Caki2 (cell line): ENCODE results near the gene SULF2. TPM values are rescaled to one million over a fixed set of nuclear protein-coding genes. Genes with fewer than 3 reads are reported as not detected.
A peak's percentile ranks its signal among the peaks of the same experiment; 100 is the strongest.

ENCODE experiments used
- DNase-seq: peaks from one replicate; pipeline ENCODE4 v3.0.0-alpha.2; 2015; ENCODE audit warnings: low read depth
- in situ Hi-C: cut with HindIII; loops from 2 replicates; pipeline ENCODE4 v1.10.0; 2016; ENCODE audit warnings: low sequenced_read_pairs, low pct_unique_long_range_greater_than_20kb, mixed read lengths
- total RNA-seq: library from RNA; depleted of rRNA; stranded (reverse); fragments of >200 nt; shearing (Covaris generic); gene quantifications from 2 replicates; pipeline ENCODE4 v1.2.3, GENCODE V29; 2014; ENCODE audit warnings: low replicate concordance

Gene SULF2
- total RNA-seq, 1 experiment from 2014 or later, result 6.0 TPM

DNA sequence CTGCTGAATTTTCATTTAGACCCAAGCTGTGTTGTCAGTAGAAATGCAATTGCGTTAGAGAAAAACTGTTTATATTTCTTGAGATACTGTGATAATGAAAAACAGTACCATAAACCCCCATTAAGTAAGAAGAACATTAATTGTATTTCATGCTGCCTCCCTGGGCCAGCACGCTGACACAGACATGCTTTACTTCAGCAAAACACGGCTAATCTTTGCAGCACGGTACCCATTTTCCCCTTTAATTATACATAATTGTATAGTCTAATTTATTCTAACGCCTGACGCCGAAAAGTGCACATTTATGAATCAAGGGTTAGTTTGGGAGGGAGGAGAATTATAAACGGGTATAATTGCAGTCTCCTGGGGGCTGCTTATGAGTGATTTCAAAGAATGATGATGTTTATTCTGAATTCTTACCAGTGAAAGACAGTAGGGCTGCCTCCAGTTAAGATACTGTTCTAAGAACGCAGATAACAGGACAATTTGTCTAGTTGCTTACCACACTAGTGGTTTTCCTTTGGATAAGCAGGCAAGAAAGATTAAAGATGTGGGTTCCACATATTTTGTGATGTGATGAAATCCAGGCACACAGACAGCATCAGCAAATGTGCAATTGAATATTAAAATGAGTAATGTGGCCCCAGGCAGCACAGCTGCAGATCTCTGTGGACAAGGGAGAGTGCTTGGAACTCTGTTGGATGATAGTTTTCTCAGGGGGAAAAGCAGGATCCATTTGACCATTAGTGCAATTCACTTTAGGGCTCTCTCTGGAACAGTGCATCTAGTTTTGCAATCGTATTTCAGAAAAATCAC, 4.7 kb upstream of the SULF2 start:
- in situ Hi-C loops, result loop anchor here (10.0 kb wide), 2 partner anchors 115 to 505 kb away; no protein-coding TSS in a partner anchor
- DNase-seq, result no peak

DNA sequence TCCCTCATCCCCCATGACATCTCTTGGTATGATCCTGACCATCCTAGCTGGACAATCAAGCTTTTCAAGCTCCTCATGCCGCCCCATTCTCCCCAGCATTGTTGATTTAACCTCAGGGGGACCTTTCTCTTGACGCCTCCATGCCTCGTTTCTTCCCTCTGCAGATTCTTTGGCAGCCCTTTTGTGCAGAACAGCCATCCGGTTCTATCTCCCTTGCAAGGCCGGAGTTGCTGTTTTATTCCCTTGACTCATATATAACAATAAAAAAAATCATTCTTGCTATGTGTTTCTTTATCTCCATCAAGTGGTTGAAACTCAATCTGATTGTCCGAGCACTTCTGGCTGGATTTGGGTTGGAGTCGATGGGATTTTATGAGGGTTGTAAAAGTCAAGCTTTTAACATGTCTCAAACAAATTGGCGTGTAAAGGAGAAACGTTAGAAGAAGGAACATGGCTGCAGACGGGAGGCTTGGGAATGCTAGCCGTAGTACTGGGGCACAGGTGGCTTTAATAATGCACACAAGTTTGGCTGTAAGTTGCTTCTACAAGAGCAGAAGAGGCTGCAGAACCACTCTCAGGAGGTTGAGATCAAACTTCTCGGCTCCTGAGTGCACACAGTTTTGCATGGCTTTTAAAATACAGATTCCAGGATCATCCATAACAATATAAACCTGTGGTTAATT, 3.9 kb upstream of the SULF2 start:
- no peak for DNase-seq

DNA sequence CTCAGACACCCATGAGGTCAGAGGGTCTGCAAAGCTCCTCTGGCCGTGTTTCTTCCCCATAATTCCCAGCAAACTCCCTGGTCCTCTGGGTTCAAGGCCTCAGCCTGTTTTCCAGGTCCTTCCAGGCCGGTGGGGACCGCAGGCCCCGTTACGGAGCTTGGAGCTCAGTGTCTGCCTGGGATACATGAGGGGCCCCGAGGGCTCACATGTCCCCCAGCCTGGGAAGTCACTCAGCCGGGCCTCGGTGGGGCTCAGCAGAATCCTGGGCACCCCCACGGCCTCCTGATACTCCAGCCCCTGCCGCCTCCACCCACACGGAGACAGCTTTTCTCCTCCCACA, 3.4 kb upstream of the SULF2 start:
- DNase-seq, result no peak
- in situ Hi-C loops, result loop anchor here (10.0 kb wide), 2 partner anchors 114 to 506 kb away; no protein-coding TSS in a partner anchor

More for the DNA sequence above, 3.9 kb upstream of the SULF2 start:
- in situ Hi-C loops, result loop anchor here (10.0 kb wide), 2 partner anchors 114 to 506 kb away; no protein-coding TSS in a partner anchor

DNA sequence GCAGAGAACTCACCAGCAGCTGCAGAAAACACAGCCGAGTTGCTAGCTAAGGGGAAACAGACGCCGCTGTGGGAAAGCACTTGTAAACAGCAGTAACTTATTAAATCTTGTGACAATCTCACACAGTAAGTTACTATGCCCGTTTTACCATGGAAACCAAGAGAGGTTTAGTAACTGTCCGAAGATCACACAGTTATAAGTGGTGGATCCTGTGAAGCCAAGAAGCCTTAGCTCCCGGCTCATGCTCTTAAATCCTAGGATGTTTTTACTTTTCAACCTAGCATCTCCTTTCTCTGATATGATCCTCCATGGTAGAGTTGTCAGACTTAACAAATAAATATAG, 1.5 kb upstream of the SULF2 start:
- DNase-seq, result no peak
- in situ Hi-C loops, result loop anchor here (10.0 kb wide), 2 partner anchors 112 to 508 kb away; no protein-coding TSS in a partner anchor

DNA sequence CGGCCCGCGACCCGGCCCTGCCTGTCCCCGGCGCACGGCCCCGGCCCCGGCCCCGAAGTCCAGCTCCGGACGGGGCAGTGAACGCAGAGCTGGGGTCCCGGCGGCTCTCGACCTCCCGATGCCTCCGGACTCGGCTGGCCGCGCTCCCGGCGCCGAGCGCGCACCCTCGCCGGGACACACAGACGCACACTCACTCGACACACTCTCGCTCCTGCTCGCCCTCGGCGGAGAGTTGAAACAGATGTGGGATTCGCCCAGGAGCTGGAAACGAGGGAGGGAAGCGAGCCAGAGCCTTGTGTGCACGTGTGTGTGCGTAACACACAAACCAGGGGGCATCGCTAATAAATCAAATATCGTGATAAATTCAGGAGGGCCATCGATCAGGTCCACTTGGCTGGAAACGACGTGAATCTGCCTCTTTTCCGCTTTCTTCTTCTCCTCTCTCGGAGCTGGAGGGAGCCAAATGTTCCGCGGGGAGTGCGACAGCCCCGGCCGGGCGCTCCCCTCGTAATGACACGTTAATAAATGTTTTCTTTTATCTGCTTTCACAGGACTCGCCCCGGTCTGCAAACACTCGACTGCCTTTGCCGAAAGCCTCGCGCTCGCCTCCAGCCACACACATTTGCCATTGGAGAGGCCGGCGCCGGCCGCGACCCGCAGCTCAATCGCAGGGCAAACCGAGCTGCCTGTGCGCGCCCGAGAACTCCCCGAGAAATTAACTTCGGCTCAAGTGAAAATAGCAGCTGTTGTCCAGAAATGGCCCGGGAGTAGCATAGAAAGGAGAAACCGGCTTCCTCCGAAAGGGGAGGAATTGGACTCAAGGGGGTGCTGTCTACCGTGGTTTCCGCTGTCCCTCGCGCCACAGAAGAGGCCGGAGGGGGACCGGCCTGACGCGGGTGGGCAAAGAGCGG, 828 bp upstream of the SULF2 start:
- in situ Hi-C loops, result loop anchor here (10.0 kb wide), 2 partner anchors 111 to 509 kb away; no protein-coding TSS in a partner anchor
- DNase-seq, result peak; percentile 90

DNA sequence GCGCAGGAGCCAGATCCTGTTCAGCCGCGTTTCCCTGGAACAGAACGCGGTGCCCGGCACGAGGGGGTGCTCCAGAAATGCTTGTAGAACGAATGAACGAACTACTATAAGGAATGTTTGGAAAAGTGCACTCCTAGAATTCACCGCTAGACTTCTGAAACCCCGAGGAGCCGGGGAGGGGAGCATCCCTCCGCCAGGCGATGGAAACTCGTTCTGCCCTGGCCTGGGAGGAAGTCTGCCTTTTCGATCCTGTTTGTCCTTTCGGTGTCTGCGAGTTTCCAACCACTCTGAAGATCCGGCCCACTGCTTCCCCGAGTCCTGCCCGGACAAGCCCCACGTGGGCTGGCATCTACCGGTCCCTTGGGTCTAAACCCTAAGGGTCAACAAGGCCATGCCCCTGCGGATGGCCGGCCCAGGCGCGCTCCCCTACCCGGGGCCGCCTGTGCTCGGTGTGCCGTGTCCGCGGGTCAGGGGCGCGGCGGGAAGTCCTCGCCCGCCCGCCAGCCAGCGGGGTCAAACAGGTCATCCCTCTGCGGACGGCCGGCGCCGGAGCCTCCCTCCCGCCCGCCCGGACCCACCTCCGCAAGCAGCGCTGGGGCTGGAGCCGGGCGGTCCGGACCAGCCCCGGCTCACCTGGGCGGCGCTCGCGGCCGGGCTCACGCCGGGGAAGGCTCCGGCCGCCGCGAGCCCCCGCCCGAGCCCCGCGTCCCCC, 526 bp downstream of the SULF2 start:
- in situ Hi-C loops, result loop anchor here (10.0 kb wide), 2 partner anchors 110 to 510 kb away; no protein-coding TSS in a partner anchor
- DNase-seq, result peak; percentile 64

DNA sequence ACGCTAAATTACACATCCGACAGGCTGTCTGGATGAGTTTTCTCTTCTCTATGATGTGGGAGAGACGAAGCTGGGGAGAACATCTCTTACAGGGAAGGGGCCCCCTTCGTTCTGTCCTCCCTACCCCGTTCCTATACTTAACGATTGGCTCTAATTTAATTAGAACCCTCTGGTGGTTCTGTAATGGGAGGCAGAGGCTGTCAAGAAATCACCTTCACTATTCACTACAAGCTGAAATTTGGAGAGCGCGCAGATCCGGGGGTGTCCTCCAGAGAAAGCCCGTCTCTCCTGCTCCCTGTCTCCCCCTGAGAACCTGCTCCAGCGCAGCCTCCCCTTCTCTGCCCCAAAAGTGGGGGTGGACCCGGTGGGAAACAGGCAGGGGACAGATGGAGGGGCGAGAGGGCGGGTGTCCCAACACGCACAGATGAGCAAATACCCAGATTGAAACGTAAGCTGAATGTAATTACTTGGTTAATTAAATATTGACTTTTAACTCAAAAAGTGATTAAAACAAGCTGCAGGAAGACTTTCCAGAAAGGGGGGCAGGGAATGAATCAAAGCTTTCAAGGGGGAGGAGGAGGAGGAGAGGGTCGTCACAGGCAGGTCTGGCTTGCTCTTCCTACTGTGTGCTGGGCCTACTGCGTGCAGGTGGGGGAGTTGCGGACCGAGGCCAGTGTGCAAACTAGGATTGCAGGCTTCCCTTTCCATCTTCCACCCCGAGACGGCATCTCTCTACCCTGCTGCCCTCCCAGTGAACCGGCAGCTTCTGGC, 1.3 kb downstream of the SULF2 start:
- in situ Hi-C loops, result loop anchor here (10.0 kb wide), 2 partner anchors 109 to 511 kb away; no protein-coding TSS in a partner anchor

DNA sequence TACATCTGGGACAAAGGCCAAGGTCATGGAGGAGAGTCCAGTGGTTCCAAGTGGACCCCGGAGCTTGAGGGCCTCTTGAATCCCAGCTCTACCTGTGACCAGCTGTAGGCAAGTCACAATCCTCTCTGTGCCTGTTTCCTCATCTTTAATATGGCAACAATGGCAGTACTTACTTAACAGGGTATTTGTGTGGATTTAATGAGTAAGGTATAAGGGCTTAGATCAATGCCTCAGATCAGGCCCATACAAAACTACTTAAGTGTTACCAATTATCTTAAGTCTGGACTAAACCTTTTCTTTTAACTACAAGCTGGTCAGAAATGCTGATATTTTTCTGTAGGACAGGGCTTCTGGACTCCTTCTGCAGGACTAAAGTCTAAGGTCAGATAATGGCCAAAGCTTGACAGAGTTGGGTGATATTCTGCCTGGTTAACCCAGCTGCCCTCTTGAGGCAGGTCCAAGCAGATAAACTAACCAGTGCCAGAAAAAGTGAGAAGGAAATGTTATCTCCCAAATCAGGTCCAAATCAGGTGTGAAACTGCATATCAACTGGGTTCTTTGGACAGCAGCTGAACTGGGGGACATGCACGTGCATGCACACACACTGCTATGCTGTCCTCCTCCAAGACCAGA, 2.2 kb downstream of the SULF2 start:
- in situ Hi-C loops, result loop anchor here (10.0 kb wide), 2 partner anchors 108 to 512 kb away; no protein-coding TSS in a partner anchor
- no peak for DNase-seq

More for the DNA sequence above, 1.3 kb downstream of the SULF2 start:
- DNase-seq, result no peak

DNA sequence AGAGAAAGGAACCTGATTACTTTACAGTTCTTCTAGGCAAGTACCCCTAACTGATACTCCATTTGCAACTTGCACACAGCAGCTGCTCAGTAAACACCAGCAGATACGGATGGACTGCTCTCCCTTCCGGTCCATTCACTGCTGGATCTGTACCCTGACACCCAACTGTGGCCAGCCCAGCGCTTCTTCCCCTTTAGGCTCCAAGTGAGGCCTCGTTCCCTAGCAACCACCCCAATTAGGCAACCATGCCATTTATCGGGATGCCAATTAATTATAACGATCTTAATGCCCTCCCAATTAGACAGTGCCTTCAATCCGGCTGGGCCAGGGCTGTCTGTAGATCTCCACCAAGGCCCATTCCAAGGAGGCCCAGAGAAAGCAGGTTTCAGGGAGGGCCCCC, 3.2 kb downstream of the SULF2 start:
- in situ Hi-C loops, result loop anchor here (10.0 kb wide), 2 partner anchors 107 to 513 kb away; no protein-coding TSS in a partner anchor
- DNase-seq, result no peak

DNA sequence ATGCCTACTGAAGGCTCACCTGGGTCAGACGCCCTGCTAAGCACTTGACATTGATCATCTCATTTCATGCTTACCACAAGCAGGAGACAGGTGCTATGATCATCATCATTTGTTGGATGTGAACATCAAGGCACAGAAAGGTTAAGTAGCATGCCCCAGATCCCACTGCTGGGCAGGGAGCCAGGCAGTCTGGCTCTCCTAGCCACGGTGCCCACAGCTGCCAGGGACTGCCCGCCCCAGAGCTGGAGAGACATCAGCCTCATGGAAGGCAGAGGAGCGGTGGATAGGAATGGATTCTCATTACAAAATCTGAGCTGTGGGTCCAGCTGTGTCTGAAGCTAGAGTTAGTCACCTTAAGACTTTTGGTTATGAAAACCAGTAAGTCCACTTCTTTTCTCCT, 3.6 kb downstream of the SULF2 start:
- no peak for DNase-seq

DNA sequence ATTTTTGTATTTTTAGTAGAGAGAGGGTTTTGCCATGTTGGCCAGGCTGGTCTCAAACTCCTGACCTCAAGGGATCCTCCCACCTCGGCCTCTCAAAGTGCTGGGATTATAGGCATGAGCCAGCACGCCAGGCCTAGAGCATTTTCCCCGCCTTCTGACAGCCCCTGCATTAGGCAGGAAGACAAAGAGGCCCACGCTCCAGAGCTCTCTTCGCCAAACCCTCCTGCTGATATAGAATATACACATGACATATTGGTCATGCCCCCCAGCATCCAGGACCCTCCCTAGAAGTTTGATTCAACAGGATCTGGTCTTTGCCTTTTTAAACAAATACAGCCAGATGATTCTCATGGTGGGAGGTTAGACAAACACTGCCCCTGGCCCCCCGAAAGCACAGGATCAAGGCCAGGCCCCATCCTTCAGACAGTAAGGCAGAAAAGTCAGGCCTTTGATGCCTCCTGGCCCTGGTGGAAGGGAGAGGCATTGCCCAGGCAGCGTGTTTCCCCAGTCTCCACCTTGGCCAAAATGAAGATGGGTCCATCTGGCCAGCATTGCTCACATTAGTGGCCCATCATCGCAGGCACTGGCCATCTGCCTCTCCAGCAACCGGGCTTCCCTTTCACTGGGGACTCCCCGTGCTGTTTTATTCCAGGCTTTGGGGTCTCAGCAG, 4.4 kb downstream of the SULF2 start:
- in situ Hi-C loops, result loop anchor here (10.0 kb wide), 2 partner anchors 106 to 514 kb away; no protein-coding TSS in a partner anchor
- DNase-seq, result no peak

More for the DNA sequence above, 3.6 kb downstream of the SULF2 start:
- in situ Hi-C loops, result loop anchor here (10.0 kb wide), 2 partner anchors 107 to 513 kb away; no protein-coding TSS in a partner anchor

DNA sequence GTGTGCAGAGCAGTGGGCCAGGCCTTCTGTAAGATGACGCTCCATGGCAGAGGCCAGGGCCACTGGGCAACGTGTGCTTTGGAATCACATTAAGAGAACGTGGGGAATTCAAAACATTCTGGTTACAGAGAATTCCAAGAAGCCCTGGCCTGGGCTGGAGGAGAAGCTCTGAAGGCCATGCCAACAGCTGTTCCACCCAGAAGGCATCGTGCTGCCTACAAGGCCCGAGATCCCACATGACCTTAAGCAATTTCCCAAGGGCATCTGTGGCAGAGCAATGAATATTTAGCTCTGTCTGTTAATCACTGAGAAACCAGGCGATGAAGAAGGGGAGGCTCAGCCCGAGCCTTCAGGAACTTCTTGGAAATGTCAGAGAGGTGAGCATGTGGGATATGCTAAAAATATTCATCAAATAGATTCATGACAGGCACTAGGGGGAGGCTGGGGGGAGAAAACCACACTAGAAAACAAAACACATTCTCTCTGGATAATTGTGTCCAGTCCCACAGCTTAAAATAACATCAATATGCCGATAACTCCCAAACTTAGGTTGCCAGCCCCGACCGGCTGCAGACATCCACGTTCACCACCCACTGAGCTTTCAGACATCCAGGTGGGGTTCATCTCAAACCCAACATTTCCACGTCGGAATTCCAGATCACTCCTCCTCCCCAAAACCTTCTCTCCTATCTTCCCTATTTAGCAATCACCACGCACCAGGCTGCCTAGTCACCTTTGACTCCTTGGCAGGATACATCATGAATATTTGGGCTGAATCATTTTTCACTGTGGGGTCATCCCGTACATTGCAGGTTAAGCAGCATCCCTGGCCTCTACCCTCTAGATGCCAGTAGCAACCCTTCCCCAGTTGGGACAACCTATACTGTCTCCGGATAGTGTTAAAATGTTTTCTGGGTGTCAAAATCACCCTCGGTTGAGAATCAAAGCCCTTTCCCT, 6.6 kb downstream of the SULF2 start:
- in situ Hi-C loops, result no loop called here

DNA sequence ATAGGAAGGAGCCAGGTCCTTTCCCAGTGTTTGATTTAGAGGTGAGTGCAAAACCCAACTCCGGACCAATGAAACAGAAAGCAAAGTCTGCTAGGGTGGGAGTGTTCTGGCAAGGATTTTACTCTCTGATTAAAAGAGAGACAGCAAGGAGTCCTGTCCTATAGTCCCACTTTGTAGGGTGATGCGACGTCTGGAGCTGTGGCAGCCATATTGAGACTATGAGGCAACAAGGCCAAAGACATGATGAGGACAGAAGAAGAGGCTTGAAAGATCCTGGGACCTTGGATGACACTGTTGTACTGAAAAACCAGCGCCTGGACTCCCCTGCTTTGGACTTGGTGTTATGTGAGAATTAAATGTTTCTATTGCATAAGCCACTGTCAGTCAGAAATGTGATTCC, 8.1 kb downstream of the SULF2 start:
- in situ Hi-C loops, result no loop called here
- DNase-seq, result no peak

More for the DNA sequence above, 6.6 kb downstream of the SULF2 start:
- DNase-seq, result no peak

DNA sequence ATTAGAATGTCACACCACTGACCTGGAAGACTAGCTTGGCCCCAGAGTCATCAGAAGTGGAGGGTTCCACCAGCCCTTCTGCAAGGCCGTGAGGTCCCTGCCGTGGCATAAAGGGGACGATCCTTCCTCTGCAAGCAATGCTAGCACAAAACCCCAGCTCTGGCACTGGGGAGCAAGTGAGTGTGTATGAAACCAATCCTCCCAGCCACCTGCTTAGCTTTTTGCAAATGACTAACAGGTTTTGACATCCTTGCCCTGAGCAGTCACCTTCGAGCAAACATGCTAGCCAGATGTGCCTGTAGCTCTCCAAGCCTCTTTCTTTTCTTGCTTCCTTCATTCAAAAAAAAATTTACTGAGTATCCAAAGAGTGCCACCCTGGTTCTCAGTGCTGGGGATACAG, 8.6 kb downstream of the SULF2 start:
- in situ Hi-C loops, result no loop called here
- no peak for DNase-seq

DNA sequence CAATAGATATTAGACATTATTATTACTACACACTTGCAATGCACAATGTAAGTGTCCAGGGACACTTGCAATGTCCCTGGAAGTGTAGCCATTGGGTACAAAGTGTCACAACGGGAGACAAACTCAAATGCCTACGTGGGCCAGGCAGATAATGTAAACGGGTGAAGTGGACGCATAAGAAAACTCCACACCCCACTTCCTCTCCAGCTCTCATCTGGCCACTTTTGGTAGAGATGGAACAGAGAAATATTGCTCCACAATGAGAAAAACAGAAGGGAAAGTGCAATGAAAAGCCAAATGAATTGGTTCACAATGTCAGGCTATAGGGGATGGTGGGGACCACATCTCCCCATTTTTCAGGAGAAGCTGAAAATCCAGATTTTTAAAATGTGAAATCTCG, 9.4 kb downstream of the SULF2 start:
- in situ Hi-C loops, result no loop called here
- no peak for DNase-seq
